Uterus (tissue), 2 donors: ENCODE results near the gene CLDN9.

Experiments used
- POLR2A ChIP-seq, 2 donors: fragments of 450-650 bp; IDR thresholded peaks; one replicate each; pipeline ENCODE4 v1.6.1; 2016; ENCODE audit warnings: antibody characterized with exemption in 2 of 2, mild to moderate bottlenecking in 1 of 2, moderate library complexity in 1 of 2
- TF ChIP-seq, protein P1 (sequence below), 4 experiments: fragments of 200-600 bp in 2 of 4; fragments of 450-650 bp in 2 of 4; sonication (generic) in 2 of 4; IDR thresholded peaks; one replicate each; pipeline ENCODE4 v1.5.1; 2016 to 2019; ENCODE audit warnings: antibody characterized with exemption in 4 of 4, mild to moderate bottlenecking in 2 of 4, moderate library complexity in 1 of 4

DNA sequence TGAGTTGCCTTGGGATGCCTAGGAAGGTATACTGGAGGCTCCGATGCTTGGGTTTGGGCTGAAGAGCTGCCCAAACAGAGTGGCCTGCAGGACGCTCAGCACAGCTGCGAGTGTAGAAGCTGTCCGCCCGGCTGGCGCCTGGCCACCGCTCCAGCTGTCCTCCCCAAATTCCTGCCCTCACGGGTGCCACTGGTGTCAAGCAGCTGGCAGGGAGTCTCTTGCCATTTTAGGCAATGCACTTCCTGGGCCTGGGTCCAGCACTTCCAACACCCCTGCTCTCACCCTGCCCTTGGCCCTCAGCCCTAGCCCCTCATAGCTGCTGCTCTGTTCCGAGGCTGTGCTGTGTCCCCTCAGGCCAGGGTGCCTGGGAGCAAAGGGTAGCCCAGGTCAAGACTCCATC is 27.3 kb upstream of the CLDN9 start:
- TF ChIP-seq, protein P1, sequence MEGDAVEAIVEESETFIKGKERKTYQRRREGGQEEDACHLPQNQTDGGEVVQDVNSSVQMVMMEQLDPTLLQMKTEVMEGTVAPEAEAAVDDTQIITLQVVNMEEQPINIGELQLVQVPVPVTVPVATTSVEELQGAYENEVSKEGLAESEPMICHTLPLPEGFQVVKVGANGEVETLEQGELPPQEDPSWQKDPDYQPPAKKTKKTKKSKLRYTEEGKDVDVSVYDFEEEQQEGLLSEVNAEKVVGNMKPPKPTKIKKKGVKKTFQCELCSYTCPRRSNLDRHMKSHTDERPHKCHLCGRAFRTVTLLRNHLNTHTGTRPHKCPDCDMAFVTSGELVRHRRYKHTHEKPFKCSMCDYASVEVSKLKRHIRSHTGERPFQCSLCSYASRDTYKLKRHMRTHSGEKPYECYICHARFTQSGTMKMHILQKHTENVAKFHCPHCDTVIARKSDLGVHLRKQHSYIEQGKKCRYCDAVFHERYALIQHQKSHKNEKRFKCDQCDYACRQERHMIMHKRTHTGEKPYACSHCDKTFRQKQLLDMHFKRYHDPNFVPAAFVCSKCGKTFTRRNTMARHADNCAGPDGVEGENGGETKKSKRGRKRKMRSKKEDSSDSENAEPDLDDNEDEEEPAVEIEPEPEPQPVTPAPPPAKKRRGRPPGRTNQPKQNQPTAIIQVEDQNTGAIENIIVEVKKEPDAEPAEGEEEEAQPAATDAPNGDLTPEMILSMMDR (IDR thresholded peaks at IDR 0.05) = no peak
- no peak for TF ChIP-seq POLR2A (IDR thresholded peaks at IDR 0.05)
